ENCODE results near the gene UBR2.
A peak's percentile ranks its signal among the peaks of the same experiment; 100 is the strongest.
"Not testable (repeated sequence)": the region's sequence is repeated elsewhere in the genome, so short reads cannot be mapped to it uniquely, and the experiment has no call there.

UBR2 gene

DNA sequence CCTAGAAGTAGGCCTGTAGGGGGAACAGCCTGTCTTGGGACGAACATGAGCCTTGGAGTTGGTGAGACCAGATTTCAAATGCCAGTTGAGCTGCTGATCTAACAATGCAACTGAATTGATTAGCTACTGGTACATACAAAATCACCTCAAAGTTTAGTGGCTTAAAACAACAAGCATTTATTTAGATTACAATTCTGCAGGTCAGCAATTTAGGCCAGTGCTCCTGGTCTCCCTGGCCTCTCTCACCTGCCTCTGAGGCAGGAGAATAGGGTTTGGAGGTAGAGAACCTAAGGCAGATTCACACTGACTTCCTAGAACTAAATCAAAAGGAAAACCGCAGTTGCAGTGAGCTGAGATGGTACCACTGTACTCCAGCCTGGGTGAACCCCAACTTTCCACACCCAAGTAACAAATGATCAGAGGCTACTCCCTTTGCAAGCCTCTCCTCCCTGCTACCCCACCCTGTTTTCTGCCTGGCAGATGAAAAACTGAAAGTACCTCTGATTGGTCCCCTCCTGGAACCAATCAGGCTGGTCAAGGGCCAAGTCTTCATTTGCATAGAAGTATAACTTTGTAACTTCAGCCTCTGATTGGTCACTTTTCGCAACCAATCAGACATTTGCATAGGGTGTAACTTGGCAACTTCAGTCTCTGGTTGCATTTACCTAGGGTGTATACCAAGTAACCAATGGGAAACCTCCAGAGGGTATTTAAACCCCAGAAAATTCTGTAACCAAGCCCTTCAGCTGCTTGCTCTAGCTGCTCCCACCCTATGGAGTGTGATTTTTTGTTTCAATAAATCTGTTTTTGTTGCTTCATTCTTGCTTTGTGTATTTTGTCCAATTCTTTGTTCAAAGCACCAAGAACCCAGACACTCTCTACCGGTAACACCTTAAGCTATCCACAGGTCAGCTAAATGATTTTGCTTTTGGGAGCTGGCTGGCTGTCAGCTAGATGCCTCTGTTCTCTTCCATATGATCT is 8.1 kb upstream of the UBR2 start:
- DNase-seq, result peak; percentile 4 to 42

DNA sequence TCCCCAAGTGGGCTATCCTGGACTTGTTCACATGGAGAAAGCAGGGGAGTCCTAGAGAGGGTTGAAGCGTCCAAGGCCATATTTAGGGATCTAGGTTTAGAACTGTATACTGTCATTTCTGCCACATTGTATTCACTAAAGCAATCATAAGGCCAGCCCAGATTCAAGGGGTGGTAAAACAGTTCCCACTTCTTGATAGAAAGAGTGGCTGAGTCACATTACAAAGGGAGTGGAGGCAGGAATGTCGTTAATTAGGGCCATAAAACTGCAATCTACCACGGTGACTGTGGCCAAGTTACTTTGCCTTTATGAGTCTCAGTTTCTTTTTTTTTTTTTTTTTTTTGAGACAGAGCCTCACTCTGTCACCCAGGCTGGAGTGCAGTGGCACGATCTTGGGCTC is 7.4 kb upstream of the UBR2 start:
- no peak for DNase-seq

DNA sequence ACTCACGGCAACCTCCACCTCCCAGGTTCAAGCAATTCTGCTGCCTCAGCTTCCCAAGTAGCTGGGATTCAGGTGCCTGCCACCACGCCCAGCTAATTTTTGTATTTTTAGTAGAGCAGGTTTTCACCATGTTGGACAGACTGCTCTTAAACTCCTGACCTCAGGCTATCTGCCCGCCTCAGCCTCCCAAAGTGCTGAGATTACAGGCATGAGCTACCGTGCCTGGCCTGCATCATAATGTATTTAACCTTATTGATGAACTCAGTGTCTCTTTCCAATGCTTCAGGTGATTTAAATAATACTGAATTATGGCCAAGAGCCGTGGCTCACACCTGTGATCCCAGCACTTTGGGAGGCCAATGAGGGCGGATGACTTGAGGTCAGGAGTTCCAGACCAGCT is 4.6 kb upstream of the UBR2 start:
- DNase-seq, result not testable (repeated sequence)

DNA sequence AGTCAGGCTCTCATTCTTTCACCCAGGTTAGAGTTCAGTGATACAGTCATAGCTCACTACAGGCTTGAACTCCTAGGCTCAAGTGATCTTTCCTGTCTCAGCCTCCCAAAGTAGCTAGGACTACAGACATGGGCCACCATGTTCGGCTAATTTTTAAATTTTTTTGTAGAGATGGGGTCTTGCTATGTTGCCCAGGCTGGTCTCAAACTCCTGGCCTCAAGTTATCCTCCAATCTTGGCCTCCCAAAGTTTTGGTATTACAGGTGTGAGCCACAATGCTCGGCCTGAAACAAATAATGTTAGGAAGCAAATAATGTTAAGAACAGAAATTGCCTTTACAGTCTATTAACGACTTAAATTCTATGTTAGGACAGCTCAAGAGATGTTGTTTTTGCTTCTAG is 1.8 kb upstream of the UBR2 start:
- no peak for DNase-seq

DNA sequence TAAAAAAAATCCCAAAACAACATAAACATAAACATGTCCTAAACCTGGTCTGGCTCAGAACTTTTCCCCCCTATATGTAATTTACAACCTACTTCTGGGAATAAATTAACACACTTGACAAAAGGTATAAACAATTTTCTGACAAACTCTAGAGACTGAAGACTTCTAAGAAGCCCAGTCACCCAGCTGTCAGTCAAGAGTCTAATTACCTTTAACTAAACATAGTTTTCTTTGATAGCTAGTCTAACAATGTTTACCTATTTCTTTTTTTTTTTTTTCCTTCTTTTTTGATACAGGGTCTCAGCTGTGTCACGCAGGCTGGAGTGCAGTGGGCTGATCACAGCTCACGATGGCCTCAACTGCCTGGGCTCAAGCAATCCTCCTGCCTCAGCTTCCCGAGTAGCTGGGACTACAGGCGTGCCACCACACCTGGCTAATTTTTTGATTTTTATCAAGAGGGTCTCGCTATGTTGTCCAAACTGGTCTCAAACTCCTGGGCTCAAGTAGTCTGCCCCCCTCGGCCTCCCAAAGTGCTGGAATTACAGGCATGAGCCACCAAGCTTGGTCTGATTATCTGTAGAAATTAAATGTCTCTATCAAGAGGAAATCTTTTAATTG is 932 bp upstream of the UBR2 start:
- no peak for DNase-seq

DNA sequence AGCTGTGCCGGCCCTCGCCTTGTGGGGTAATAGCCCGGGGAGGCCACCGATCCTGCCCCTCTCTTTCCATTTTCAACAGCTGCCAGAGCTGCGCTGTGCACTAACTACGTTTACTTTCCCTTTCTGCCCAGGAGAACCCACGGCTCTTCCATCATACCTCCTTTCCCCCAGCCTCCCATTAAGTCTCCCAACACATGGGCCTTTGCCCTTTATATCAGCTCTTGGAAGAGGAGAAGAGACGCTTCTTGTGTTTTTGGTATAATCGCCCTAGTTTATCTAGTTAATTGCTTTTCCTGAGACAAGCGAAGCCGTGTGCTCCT is 637 bp downstream of the UBR2 start:
- DNase-seq, result peak in 1 of 2 experiments; percentile 54

DNA sequence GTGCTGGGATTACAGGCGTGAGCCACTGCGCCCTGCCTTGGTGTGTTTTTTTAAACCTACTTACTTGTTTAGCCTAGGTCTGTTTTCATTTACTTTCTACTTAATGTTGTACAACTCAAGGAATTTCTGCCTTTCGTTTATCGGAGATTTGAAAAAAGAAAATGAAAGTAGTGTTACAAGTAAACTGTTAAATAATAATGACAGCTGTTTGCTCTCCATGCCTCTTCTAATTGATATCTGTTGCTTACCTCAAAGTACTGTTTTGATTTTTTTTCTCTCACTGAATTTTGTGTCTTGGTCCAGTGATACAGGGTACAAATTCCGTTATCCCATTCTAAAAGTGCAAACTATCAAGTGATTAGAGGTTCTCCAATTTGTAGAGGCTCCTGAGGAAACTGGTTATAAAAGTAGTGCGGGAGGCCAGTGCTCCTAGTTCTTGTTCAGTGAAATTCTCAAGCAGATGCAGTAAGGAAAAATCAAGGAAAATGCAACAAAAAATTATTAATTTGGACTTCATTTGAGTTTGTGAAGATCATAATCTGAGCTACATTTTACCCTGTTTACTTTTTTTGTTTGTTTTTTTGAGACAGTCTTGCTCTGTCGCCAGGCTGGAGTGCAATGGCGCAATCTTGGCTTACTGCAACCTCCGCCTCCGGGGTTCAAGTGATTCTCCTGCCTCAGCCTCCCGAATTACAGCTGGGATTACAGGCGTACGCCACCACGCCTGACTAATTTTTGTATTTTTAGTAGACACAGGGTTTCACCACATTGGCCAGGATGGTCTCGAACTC is 2.2 kb downstream of the UBR2 start:
- no peak for DNase-seq

DNA sequence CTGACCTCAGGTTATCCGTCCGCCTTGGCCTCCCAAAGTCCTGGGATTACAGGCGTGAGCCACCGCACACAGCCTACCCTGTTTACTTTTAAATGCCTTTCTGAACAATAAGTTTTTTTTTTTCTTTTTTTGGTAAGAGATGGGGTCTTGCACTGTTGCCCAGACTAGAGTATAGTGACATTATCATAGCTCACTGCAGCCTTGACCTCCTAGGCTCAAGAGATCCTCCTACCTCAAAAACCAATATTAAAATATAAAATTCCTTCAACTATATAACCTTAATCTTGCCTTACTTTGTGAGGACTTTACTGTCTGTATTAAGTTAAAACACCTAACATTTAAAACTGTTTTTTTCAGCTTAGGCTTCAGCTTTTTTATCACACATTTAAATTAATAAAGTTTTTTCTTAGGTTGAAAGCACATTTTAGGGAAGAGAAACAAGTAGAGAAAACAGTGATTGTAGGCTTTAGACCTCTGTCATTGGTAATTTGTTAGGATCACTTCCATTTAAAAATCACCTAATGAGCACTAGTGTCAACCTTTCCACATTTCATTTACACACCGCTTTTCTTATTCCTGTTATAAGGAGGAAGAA is 2.9 kb downstream of the UBR2 start:
- DNase-seq, result no peak

DNA sequence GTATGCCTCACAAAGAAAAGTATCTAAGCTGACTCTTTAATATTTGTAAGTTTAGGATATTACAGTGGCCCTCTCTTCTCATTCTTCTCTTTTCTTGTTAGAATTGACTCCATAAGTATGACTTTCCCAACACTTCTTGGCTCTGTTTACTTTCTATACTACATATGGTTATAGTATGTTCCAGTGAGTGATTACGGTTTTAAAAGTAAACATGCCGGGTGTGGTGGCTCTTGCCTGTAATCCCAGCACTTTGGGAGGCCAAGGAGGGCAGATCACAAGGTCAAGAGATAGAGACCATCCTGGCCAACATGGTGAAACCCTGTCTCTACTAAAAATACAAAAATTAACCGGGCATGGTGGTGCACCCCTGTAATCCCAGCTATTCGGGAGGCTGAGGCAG is 3.4 kb downstream of the UBR2 start:
- DNase-seq, result not testable (repeated sequence)

DNA sequence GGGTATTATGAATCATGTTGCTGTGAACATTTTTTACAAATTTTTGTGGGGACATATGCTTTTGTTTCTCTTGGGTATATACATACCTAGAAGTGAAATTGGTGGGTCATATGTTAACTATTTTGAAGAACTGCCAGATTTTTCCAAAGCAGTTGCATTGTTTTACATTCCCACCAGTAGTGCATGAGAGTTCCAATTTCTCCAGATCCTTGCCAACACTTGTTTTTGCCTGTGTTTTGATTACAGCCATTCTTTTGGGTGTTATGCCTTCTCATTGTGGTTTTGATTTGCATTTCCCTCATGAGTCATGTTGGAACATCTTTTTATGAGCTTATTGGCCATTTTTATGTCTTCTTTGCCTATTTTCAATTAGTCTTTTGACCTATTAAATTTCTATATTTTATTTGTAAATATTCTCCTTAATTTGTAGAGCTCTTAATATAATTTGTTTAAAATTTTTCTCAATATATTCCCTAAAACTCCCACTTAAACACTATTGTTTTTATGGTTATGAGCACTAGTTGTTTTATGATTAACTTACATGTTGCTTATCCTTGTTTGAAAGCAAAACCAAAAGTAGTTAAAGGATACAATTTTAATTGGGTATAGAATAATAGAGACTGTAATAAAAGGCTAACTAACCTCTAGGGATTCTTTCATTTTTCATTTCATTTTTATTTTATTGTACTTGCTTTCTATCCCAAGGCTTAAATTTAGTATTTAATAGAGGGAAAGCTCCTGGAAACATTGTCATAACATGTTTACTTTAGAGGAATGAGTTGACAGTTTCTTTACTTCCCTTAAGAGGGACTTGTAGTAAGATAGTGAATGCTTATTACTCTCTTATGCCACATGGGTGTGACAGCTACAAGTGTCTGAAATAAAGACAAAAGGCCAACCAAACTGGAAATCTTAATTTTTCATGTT is 5.5 kb downstream of the UBR2 start:
- DNase-seq, result no peak

DNA sequence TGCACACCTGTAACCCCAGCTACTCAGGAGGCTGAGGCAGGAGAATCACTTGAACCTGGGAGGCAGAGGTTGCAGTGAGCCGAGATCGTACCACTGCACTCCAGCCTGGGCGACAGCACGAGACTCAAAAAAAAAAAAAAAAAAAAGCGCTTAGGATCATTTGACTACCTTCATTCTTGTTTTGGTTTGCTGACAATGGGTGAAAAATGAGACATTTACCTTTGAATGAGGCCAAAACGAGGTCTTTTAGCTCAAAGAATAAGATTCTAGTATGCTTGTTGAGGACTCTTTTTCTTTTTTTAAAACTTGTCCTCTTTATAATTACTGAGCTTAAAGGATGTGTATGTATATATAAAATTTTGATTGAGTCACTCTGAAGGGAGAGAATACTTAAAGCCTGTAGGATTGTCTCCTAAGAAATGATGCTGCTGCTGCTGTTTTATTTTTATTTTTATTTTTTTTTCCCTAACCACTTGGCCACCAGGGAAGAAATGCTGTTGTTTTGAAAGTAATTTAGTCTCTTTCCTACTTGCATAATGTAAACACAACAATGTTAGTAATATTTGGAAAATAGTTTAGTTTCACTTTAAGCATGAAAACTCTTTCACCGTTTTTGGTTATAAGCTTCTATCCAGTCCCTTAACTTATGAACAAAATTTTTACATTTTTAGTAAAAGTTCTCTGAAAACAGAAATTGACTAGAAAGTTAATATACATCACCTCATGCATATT is 7.9 kb downstream of the UBR2 start:
- no peak for DNase-seq

DNA sequence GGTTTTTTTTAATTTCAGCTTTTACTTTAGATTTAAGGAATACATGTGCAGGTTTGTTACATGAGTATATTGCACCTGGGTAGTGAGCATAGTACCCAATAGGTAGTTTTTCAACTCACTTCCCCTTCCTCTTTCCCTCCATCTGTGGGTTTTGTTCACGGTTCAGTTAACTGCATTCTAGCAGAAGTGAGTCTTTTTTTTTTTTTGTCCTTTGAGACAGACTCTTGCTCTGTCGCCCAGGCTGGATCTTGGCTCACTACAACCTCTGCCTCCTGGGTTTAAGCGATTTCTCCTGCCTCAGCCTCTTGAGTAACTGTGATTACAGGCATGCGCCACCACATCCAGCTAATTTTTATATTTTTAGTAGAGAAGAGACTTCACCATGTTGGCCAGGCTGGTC is 8.7 kb downstream of the UBR2 start:
- DNase-seq, result no peak

DNA sequence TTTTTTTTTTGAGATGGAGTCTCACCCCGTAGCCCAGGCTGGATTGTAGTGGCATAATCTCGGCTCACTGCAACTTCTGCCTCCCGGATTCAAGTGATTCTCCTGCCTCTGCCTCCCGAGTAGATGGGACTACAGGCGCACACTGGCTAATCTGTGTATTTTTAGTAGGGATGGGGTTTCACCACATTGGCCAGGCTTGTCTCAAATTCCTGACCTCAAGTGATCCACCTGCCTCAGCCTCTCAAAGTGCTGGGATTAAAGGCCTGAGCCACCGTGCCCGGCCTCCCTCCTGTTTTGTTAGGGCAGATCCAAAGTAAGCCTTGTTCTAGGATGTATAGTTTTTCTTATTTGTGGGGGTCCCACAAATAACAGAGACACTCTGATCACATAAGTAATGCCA is 12.7 kb downstream of the UBR2 start:
- DNase-seq, result not testable (repeated sequence)

DNA sequence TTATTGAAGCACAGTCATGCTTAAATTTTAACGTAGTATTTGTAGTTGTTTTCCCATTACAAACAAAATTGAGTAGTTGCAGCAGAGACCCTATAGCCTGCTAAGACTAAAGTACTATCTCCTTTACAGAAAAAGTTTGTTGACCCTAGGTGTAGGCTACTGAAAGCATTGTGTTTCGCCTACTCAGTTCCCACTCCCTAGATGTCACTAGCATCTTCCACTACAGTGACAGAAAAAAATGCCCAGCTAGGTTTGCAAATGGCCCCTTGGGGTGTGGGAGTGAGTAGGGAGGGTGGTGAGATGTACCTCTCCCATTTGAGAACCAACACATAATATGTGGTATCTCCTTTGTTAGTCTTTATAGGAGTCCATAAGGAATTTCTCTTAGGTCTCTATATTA is 34.5 kb downstream of the UBR2 start:
- DNase-seq, result no peak

DNA sequence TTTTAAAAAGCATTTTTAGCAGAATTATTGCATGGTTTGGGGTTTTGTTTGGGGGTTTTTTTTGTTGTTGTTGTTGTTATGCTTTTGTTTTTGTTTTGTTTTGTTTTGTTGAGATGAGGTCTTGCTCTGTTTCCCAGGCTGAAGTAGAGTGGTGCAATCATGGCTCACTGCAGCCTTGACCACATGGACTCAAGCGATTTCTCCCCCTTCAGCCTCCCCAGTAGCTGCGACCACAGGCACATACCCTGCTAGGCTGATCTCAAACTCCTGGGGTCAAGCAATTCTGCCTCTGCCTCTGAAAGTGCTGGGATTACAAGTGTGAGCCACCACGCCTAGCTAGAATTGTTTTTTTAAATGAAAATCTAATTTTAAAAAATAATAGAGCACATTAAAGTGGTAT is 35.7 kb downstream of the UBR2 start:
- no peak for DNase-seq

DNA sequence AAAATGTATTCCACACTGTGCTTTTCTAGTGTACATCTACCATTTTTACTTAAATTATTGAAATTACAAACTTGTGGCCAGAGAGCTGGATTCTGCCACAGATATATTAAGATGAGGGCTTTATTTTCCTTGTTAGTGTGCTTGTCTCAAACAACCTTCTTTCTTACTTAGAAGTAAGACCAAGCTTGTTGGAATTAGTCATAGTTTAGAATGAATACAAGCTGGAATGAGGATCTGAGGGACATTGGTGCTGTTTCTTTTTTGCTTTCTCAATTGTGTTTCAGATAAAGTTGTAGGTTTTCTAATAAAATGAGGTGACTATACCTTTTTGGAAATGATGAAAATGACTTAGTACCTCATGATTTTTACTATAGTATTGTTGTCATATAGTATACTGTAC is 40.3 kb downstream of the UBR2 start:
- DNase-seq, result no peak

DNA sequence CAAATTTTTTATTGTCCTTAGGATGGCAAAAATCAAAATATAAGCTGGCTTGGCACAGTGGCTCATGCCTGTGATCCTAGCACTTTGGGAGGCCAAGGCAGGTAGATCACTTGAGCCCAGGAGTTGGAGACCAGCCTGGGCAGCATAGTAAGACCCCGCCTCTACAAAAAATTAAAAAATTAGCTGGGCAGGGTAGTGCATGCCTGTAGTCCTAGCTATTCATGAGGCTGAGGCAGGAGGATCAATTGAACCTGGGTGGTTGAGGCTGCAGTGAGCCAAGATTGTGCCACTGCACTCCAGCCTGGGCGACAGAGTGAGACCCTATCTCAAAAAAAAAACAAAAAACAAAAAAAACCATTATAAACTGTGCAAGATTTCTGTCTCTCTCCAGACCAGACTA is 40.9 kb downstream of the UBR2 start:
- not testable (repeated sequence) for DNase-seq

DNA sequence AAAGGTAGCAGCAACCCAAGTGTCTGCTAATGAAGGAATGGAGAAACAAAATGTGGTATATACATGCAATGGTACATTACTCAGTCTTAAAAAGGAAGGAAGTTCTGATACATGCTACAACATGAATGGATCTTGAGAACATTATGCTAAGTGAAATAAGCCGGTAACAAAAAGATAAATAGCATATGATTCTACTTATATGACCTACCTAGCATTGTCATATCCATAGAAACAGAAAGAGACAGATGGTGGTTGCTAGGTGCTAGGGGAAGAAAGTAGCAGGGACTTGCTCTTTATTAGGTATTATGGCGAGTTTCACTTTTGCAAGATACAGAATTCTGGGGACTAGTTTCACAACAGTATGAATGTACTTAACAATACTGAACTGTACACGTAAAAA is 46.6 kb downstream of the UBR2 start:
- DNase-seq, result peak in 1 of 2 experiments; percentile 2

DNA sequence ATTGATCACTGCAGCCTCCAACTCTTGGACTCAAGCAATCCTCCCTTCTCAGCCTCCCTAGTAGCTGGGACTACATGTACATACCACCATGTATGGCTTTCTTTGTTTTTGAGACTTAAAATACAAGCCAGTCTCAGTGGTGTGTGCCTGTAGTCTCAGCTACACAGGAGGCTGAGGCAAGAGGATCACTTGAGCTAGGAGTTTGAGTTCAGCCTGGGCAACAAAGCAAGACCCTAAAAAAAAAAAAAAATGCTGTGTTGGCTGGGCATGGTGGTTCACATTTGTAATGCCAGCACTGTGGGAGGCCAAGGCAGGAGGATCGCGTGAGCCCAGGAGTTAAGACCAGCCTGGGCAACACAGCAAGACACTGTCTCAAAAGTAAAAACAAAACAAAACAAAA is 51.7 kb downstream of the UBR2 start:
- DNase-seq, result no peak

DNA sequence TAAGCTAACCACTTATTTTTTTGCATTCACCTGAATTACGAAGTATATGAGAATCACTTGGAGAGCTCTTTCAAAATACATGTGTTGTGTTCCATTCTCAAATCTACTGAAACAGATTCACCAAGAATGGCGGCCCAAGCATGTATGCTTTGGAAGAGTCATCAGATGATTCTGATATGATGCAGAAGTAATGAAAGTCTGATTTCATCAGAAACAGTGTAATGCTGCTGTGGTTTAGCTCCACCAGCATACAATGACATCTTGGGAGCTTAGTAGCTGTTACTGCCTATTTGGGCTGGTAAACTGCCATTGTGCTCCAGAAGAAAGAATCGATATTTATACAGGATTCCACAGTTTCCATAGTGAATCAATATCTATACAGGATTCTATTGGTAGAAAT is 52.9 kb downstream of the UBR2 start:
- no peak for DNase-seq

DNA sequence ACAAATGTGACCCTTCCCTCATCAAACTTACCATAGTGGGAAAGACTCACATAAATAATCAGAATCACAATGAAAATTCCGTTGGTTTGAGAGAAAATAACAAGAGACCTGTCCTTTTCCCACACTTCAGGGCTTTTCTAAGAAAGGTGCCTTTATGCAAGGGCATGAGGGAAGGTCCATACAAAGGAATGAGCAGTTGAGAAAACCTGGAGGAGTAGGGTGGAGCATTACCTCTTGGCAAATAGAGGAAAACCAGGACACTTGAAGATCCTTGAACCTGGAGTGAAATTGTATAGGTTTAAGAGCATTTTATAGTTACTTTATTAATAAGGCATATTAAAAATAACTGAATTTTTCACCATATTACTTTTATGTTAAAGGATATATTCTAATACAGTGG is 54.3 kb downstream of the UBR2 start:
- no peak for DNase-seq

DNA sequence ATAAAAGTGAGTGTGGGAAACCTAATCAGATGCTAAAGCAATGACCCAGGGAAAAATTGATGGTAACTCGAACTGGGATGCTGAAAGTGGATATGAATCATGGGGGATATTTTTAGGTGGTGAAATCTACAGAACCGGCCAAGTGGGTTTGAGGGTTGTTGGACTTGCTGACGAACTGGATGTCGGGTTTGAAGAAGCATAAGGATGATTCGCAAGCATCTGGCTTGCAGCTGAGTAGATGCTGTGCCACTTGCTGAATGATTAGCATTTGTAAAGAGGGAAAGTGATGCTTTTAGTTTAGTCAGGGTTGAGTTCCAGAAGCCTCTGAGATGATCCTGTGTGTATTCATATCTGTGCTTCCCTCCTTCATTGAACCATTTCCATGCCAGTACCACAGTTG is 54.9 kb downstream of the UBR2 start:
- DNase-seq, result no peak

Measured in NCI-H524 (cell line).